GM06990 (cell line): ENCODE data around the gene SMIM12.

Experiments
- DNase-seq: peaks from one replicate; pipeline ENCODE4 v3.0.0-alpha.2; 2011; ENCODE audit not compliant: insufficient read length; ENCODE audit errors: extremely low read depth
- H3K27me3 ChIP-seq: replicated peaks from 2 replicates; pipeline ENCODE4 v1.6.0; 2011; ENCODE audit warnings: low read length; ENCODE audit not compliant: control insufficient read depth, insufficient read depth
- H3K36me3 ChIP-seq: 2 replicates; pipeline ENCODE4 v1.5.1; 2011; ENCODE audit warnings: low read length; ENCODE audit not compliant: control insufficient read depth, insufficient read depth
- H3K4me3 ChIP-seq: replicated peaks from 2 replicates; pipeline ENCODE4 v1.5.1; 2011; ENCODE audit warnings: low read depth, mild to moderate bottlenecking, control low read depth, low read length
- CTCF ChIP-seq: IDR thresholded peaks from 2 replicates; pipeline ENCODE4 v1.5.1; 2011; ENCODE audit warnings: low read length, control low read depth, mild to moderate bottlenecking, inconsistent platforms; ENCODE audit not compliant: insufficient read depth, poor library complexity, severe bottlenecking

SMIM12 gene

DNA sequence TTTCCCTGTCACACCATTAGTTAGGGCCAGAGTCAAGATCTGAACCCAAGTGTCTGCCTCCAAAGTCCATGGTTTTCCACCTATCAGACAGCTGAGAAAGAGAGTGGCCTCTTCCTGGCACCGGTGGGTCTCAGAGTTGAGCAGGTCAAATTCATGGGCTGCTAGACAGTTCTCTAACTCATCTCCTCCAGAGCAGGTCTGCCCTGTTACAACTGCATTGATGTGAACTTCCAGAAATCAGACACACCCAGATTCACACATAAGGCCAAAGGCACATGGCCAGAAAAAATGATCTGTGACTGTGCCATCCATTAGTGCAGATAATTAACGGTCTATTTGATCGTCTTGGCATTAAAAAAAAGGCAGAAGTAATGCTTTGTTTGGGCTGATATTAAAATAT lies 17.5 kb downstream of the SMIM12 start:
- Histone ChIP-seq H3K36me3 (no peaks in the 10 kb centered on the region), H3K27me3 (no peaks in the 10 kb centered on the region), H3K4me3 (no peak overlapping the region)
- TF ChIP-seq CTCF = no peak
- no peak for DNase-seq

DNA sequence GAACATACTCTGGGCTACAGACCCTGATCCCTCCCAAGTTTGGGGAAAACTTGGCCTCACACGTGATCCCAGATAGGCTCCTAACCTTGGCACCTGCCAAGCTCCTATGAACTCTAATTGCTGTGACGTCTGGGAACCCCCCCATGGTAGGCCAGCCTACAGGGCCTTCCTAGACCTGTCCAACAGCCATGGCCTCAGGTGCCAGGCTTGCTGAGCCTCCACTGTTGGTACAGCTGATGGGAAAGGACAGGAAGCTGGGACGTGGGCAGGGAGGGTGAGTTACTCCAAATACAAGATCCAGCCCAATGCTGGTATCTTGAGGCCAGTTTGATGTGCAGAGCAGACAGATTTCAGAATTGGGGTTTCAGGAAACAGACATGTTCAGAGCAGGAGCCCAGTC lies 19.1 kb downstream of the SMIM12 start:
- Histone ChIP-seq H3K4me3 (no peak overlapping the region), H3K27me3 (no peaks in the 10 kb centered on the region), H3K36me3 (no peaks in the 10 kb centered on the region)
- DNase-seq = no peak
- no peak for TF ChIP-seq CTCF

- no peak for TF ChIP-seq CTCF
Observed at GRCh38 chr1:34839526-34840305, 19.8 kb downstream of the SMIM12 start.

GRCh38 chr1:34833711-34834110 lies 25.8 kb downstream of the SMIM12 start:
- Histone ChIP-seq H3K4me3 (no peak overlapping the region), H3K36me3 (no peaks in the 10 kb centered on the region), H3K27me3 (no peaks in the 10 kb centered on the region)
- no peak for TF ChIP-seq CTCF
- DNase-seq = no peak

More at GRCh38 chr1:34839526-34840305, 19.8 kb downstream of the SMIM12 start:
- DNase-seq = no peak
- Histone ChIP-seq H3K27me3 (no peaks in the 10 kb centered on the region), H3K4me3 (no peak overlapping the region), H3K36me3 (no peaks in the 10 kb centered on the region)

GRCh38 chr1:34831721-34832246 lies 27.8 kb downstream of the SMIM12 start:
- Histone ChIP-seq H3K27me3 (no peaks in the 10 kb centered on the region), H3K36me3 (no peaks in the 10 kb centered on the region), H3K4me3 (no peak overlapping the region)
- no peak for TF ChIP-seq CTCF
- DNase-seq = no peak
